Measurements from ENCODE around the gene RFX4.
A peak's percentile ranks its signal among the peaks of the same experiment; 100 is the strongest.
"Not testable (repeated sequence)": the region's sequence is repeated elsewhere in the genome, so short reads cannot be mapped to it uniquely, and the experiment has no call there.

RFX4 gene

GRCh38 chr12:106588771-106589170, 6.0 kb downstream of the RFX4 start:
- no peaks in the 10 kb centered on the region for H3K36me3 ChIP-seq
- no peak for TF ChIP-seq Cebpa-rat (IDR thresholded peaks at IDR 0.05)
- no peak overlapping the region for H3K27ac ChIP-seq
- H3K4me3 ChIP-seq = no peak overlapping the region
- H3K4me1 ChIP-seq = peaks cover 7% of the 10 kb centered on the region; the same call in 1 of the 2 replicates
- H3K27me3 ChIP-seq = peaks cover 78% of the 10 kb centered on the region
- H4K20me1 ChIP-seq = peaks cover 35% of the 10 kb centered on the region
- no peak overlapping the region for H3K9ac ChIP-seq
- H3K9me3 ChIP-seq = peaks cover 41% of the 10 kb centered on the region
- H3K4me2 ChIP-seq = no peak overlapping the region

GRCh38 chr12:106590601-106591000, 7.8 kb downstream of the RFX4 start:
- no peak for TF ChIP-seq Cebpa-rat (IDR thresholded peaks at IDR 0.05)
- Histone ChIP-seq H3K9me3 (peaks cover 23% of the 10 kb centered on the region), H3K27ac (no peak overlapping the region), H3K9ac (no peak overlapping the region), H3K27me3 (peaks cover 70% of the 10 kb centered on the region), H4K20me1 (peaks cover 17% of the 10 kb centered on the region; the same call in 1 of the 2 replicates), H3K36me3 (no peaks in the 10 kb centered on the region), H3K4me1 (peaks cover 13% of the 10 kb centered on the region), H3K4me3 (no peak overlapping the region), H3K4me2 (no peak overlapping the region)

GRCh38 chr12:106594447-106594846, 11.6 kb downstream of the RFX4 start:
- H4K20me1 ChIP-seq = no peaks in the 10 kb centered on the region
- H3K4me3 ChIP-seq = no peak overlapping the region
- H3K4me2 ChIP-seq = peak overlapping the region; percentile 68
- H3K4me1 ChIP-seq = peaks cover 13% of the 10 kb centered on the region
- no peak for TF ChIP-seq Cebpa-rat (IDR thresholded peaks at IDR 0.05)
- H3K9me3 ChIP-seq = no peaks in the 10 kb centered on the region
- peaks cover 32% of the 10 kb centered on the region for H3K27me3 ChIP-seq
- H3K36me3 ChIP-seq = no peaks in the 10 kb centered on the region
- H3K9ac ChIP-seq = no peak overlapping the region
- H3K27ac ChIP-seq = no peak overlapping the region

- TF ChIP-seq Cebpa-rat (IDR thresholded peaks at IDR 0.05) = no peak
- Histone ChIP-seq H3K27me3 (peaks cover 24% of the 10 kb centered on the region), H3K4me2 (no peak overlapping the region)
Measured at GRCh38 chr12:106595268-106595667, 12.5 kb downstream of the RFX4 start.

GRCh38 chr12:106598003-106598402, 15.2 kb downstream of the RFX4 start:
- Histone ChIP-seq H3K4me2 (no peak overlapping the region), H3K4me3 (no peak overlapping the region), H3K27ac (no peak overlapping the region), H4K20me1 (no peaks in the 10 kb centered on the region), H3K27me3 (peaks cover 16% of the 10 kb centered on the region), H3K9me3 (no peaks in the 10 kb centered on the region), H3K9ac (no peak overlapping the region), H3K36me3 (no peaks in the 10 kb centered on the region), H3K4me1 (peaks cover 13% of the 10 kb centered on the region)
- TF ChIP-seq Cebpa-rat (IDR thresholded peaks at IDR 0.05) = no peak

More at GRCh38 chr12:106595268-106595667, 12.5 kb downstream of the RFX4 start:
- Histone ChIP-seq H3K27ac (no peak overlapping the region), H3K9me3 (no peaks in the 10 kb centered on the region), H3K4me3 (no peak overlapping the region), H3K36me3 (no peaks in the 10 kb centered on the region), H4K20me1 (no peaks in the 10 kb centered on the region), H3K9ac (no peak overlapping the region), H3K4me1 (peaks cover 13% of the 10 kb centered on the region)

GRCh38 chr12:106599302-106599701, 16.5 kb downstream of the RFX4 start:
- Histone ChIP-seq H4K20me1 (no peaks in the 10 kb centered on the region), H3K27ac (no peak overlapping the region), H3K4me1 (peaks cover 6% of the 10 kb centered on the region), H3K27me3 (peaks cover 11% of the 10 kb centered on the region), H3K36me3 (no peaks in the 10 kb centered on the region), H3K9me3 (no peaks in the 10 kb centered on the region), H3K9ac (no peak overlapping the region), H3K4me3 (no peak overlapping the region), H3K4me2 (no peak overlapping the region)
- TF ChIP-seq Cebpa-rat (IDR thresholded peaks at IDR 0.05) = no peak

GRCh38 chr12:106600503-106600902, 17.7 kb downstream of the RFX4 start:
- H3K4me2 ChIP-seq = no peak overlapping the region
- no peak overlapping the region for H3K9ac ChIP-seq
- no peak overlapping the region for H3K27ac ChIP-seq
- H3K36me3 ChIP-seq = no peaks in the 10 kb centered on the region
- H3K4me3 ChIP-seq = no peak overlapping the region
- TF ChIP-seq Cebpa-rat (IDR thresholded peaks at IDR 0.05) = no peak
- no peaks in the 10 kb centered on the region for H3K9me3 ChIP-seq
- H4K20me1 ChIP-seq = no peaks in the 10 kb centered on the region
- no peaks in the 10 kb centered on the region for H3K27me3 ChIP-seq
- no peaks in the 10 kb centered on the region for H3K4me1 ChIP-seq

- H4K20me1 ChIP-seq = no peaks in the 10 kb centered on the region
- no peak overlapping the region for H3K9ac ChIP-seq
- no peaks in the 10 kb centered on the region for H3K4me1 ChIP-seq
- no peaks in the 10 kb centered on the region for H3K27me3 ChIP-seq
- H3K4me2 ChIP-seq = no peak overlapping the region
- H3K9me3 ChIP-seq = no peaks in the 10 kb centered on the region
- no peak overlapping the region for H3K4me3 ChIP-seq
- no peak for TF ChIP-seq Cebpa-rat (IDR thresholded peaks at IDR 0.05)
- no peaks in the 10 kb centered on the region for H3K36me3 ChIP-seq
- H3K27ac ChIP-seq = no peak overlapping the region
Measured at GRCh38 chr12:106601031-106601430, 18.2 kb downstream of the RFX4 start.

GRCh38 chr12:106601496-106601895, 18.7 kb downstream of the RFX4 start:
- H3K36me3 ChIP-seq = no peaks in the 10 kb centered on the region
- H3K27ac ChIP-seq = no peak overlapping the region
- H3K9ac ChIP-seq = no peak overlapping the region
- no peak overlapping the region for H3K4me3 ChIP-seq
- H3K4me1 ChIP-seq = no peaks in the 10 kb centered on the region
- no peak overlapping the region for H3K4me2 ChIP-seq
- H3K9me3 ChIP-seq = no peaks in the 10 kb centered on the region
- no peaks in the 10 kb centered on the region for H4K20me1 ChIP-seq
- H3K27me3 ChIP-seq = no peaks in the 10 kb centered on the region
- TF ChIP-seq Cebpa-rat (IDR thresholded peaks at IDR 0.05) = no peak

- Histone ChIP-seq H3K9me3 (no peaks in the 10 kb centered on the region), H3K4me2 (no peak overlapping the region), H3K4me1 (no peaks in the 10 kb centered on the region), H4K20me1 (no peaks in the 10 kb centered on the region), H3K27ac (no peak overlapping the region), H3K27me3 (no peaks in the 10 kb centered on the region), H3K36me3 (no peaks in the 10 kb centered on the region), H3K4me3 (no peak overlapping the region), H3K9ac (no peak overlapping the region)
- TF ChIP-seq Cebpa-rat (IDR thresholded peaks at IDR 0.05) = no peak
Measured at GRCh38 chr12:106602076-106602475, 19.3 kb downstream of the RFX4 start.

- Histone ChIP-seq H3K4me3 (no peak overlapping the region), H3K9me3 (peaks cover 9% of the 10 kb centered on the region), H3K27ac (no peak overlapping the region), H3K4me1 (peaks cover 14% of the 10 kb centered on the region), H3K36me3 (no peaks in the 10 kb centered on the region), H3K9ac (no peak overlapping the region), H3K27me3 (no peaks in the 10 kb centered on the region), H3K4me2 (no peak overlapping the region), H4K20me1 (no peaks in the 10 kb centered on the region)
- no peak for TF ChIP-seq Cebpa-rat (IDR thresholded peaks at IDR 0.05)
Measured at GRCh38 chr12:106605254-106605653, 22.4 kb downstream of the RFX4 start.

GRCh38 chr12:106620588-106620987, 37.8 kb downstream of the RFX4 start:
- peaks cover 33% of the 10 kb centered on the region for H3K9me3 ChIP-seq
- H3K4me3 ChIP-seq, H3K9ac ChIP-seq, H3K36me3 ChIP-seq, H3K4me1 ChIP-seq, H3K4me2 ChIP-seq, H4K20me1 ChIP-seq, H3K27me3 ChIP-seq, H3K27ac ChIP-seq: not testable (repeated sequence)

Measured in BLaER1 (cell line).